Nephron progenitor cell (in vitro differentiated cells): ENCODE measurements around the gene MACF1.
"Not testable (repeated sequence)": the region's sequence is repeated elsewhere in the genome, so short reads cannot be mapped to it uniquely, and the experiment has no call there.

ENCODE experiments used
- DNase-seq: peaks from one replicate; pipeline ENCODE4 v3.0.0; 2021
- H3K27ac Mint-ChIP-seq: 2 replicates; pipeline ENCODE4 v1.8.0; 2021; ENCODE audit warnings: mild to moderate bottlenecking, moderate library complexity, mixed read lengths
- H3K27me3 Mint-ChIP-seq: 2 replicates; pipeline ENCODE4 v1.8.0; 2021; ENCODE audit warnings: mild to moderate bottlenecking, low read depth, mixed read lengths; ENCODE audit not compliant: poor library complexity
- H3K36me3 Mint-ChIP-seq: 2 replicates; pipeline ENCODE4 v1.8.0; 2021; ENCODE audit warnings: low read depth, mixed read lengths
- H3K4me1 Mint-ChIP-seq: 2 replicates; pipeline ENCODE4 v1.8.0; 2021; ENCODE audit warnings: mixed read lengths
- H3K4me3 Mint-ChIP-seq: 2 replicates; pipeline ENCODE4 v1.8.0; 2021; ENCODE audit warnings: mild to moderate bottlenecking, moderate library complexity, mixed read lengths
- H3K9me3 Mint-ChIP-seq: 2 replicates; pipeline ENCODE4 v1.8.0; 2021; ENCODE audit warnings: mild to moderate bottlenecking, moderate library complexity, mixed read lengths
- TF ChIP-seq, protein P1 (sequence below): fragments of 200-600 bp; sonication (generic); IDR thresholded peaks from 2 replicates; pipeline ENCODE4 v1.5.0; 2021; ENCODE audit warnings: antibody characterized with exemption

The MACF1 gene

DNA sequence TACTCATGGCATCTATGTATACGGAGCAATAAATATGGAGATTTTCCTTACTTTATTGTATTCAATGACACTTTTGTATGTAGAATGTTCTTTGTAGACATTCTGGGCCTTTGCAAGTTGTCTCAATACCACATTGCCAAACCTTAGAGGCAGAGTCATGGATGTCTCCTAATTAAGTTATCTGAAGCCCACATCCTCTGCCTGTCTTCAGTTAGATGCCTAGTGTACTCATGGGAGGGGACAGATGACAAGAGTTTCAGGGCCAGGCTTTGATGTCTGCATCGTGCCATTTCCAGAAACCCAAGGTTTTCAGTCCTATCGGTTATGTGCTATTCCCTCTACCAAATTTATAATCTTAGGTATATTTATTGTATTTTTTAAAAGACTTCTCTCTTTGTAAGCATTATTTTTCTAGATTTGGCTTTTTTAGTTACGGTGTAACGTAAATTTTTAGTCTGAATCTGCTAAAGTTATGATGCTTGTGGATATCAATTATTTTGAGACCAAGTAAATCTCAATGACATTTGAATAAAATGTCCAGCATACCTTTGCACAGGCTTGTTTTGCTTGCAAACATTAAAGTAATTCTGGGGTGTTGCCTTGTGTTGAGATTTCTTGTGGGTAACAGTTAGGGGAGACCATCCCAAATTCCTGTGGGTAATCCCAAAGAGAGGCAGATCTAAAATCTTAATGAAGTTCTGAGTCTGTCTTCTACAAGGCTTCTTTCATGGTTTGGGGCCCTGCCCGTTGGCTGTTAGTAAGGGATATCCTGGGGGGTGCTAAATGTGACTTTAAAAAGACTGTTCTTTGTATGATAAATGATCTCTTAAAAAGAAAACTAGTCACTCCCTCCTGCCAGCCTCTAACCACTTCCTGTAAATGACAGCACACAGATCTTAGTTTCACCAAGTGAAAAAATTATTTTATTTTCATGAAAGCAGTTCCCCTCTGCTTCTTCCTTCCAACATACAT, 8.0 kb upstream of the MACF1 start:
- Mint-ChIP-seq H3K27me3 (no peaks in the 10 kb centered on the region), H3K4me1 (peaks cover 24% of the 10 kb centered on the region), H3K9me3 (no peaks in the 10 kb centered on the region), H3K27ac (no peak overlapping the region), H3K36me3 (peaks cover 14% of the 10 kb centered on the region), H3K4me3 (no peak overlapping the region)
- TF ChIP-seq, protein P1, sequence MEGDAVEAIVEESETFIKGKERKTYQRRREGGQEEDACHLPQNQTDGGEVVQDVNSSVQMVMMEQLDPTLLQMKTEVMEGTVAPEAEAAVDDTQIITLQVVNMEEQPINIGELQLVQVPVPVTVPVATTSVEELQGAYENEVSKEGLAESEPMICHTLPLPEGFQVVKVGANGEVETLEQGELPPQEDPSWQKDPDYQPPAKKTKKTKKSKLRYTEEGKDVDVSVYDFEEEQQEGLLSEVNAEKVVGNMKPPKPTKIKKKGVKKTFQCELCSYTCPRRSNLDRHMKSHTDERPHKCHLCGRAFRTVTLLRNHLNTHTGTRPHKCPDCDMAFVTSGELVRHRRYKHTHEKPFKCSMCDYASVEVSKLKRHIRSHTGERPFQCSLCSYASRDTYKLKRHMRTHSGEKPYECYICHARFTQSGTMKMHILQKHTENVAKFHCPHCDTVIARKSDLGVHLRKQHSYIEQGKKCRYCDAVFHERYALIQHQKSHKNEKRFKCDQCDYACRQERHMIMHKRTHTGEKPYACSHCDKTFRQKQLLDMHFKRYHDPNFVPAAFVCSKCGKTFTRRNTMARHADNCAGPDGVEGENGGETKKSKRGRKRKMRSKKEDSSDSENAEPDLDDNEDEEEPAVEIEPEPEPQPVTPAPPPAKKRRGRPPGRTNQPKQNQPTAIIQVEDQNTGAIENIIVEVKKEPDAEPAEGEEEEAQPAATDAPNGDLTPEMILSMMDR = no peak
- DNase-seq = no peak

DNA sequence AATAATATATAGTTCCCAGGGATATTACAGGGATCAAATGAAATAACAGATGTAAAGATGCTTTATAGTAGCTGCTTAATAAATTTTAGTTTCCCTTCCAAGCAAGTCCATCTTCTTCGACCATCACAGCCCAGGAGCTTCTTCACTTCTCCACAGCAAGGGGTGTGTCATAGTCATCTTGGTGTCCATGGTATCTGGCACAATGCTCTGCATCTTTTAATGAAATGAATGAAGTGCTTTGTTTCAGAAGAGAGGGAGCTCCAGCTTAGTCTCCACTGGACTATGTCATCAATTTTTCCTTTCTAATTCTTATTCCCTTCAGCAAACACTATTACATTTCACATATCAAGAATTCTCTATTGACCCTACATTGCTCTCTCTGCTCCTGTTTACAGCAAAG, 4.9 kb upstream of the MACF1 start:
- no peak overlapping the region for H3K27ac Mint-ChIP-seq
- TF ChIP-seq, protein P1 = no peak
- H3K4me3 Mint-ChIP-seq = no peak overlapping the region
- no peaks in the 10 kb centered on the region for H3K27me3 Mint-ChIP-seq
- peaks cover 24% of the 10 kb centered on the region for H3K4me1 Mint-ChIP-seq
- H3K36me3 Mint-ChIP-seq = peaks cover 22% of the 10 kb centered on the region
- no peaks in the 10 kb centered on the region for H3K9me3 Mint-ChIP-seq
- DNase-seq = no peak

DNA sequence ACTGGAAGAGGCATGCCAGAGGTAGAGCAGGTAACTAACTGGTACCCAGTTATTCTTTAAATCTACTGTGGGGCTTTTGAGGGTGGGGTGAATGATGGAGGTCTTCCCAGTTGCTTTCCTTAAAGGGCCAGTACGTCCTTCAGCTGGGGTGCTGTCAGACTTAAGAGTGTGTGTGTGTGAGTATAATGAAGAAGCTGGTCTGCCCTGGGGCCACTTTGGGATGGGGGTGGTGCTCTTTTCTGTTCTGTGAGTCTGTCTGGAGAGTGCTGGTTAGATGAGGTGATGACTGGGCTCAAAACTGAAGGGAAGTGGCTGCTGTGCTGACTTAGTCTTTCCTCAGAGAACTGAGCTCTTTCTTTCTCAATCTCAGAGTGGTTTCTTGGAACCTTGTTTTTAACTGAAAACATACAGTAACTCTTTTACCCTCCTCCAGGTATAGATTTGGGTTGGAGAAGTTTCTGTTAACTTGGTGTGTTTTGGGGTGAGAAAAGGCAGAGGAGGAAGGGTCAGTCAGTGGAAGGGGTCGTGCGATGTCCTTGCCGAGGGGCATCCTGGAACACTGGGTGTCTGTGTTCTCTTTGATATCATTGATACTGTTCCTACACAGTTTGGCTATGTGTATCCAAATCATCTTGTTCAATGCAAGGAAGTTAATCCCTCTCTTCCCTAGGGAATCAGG, 746 bp downstream of the MACF1 start:
- H3K27me3 Mint-ChIP-seq = no peaks in the 10 kb centered on the region
- TF ChIP-seq, protein P1 = no peak
- peak overlapping the region; percentile 96 for H3K27ac Mint-ChIP-seq
- no peak for DNase-seq
- H3K4me1 Mint-ChIP-seq = peaks cover 35% of the 10 kb centered on the region
- H3K4me3 Mint-ChIP-seq = peak overlapping the region; percentile 70
- peaks cover 19% of the 10 kb centered on the region for H3K36me3 Mint-ChIP-seq
- no peaks in the 10 kb centered on the region for H3K9me3 Mint-ChIP-seq

DNA sequence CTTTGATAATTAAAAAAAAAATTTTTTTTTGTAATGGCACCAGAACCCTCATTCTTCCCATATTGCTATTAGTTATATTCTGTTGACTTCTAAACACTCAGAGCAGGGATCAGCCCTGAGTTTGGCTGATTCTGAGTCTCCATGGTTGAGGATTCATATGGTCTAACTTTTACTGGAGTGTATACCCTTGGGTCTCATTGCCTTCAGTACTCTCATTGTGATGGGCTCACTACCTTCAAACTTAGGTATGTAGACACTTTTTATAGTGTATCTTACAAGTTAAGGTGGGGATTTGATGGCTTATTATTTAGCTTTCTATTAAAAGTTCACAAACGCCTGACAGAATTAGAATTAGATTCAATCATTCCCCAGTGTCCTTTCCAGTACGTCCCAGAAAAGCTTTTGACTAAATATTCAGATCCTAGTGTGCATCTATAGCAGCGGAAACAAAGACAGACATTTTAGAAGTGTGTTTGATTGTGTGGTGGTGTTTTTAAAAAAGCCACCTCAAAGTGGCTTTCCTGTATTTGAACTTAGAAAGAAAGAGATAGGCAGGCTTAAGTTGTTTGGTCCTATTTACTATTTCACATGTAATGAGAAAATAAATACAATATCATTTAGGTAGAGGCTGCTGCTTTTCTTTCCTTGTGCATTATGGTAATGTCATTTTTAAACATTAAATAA, 1.4 kb downstream of the MACF1 start:
- Mint-ChIP-seq H3K4me1 (peaks cover 34% of the 10 kb centered on the region), H3K4me3 (no peak overlapping the region), H3K9me3 (no peaks in the 10 kb centered on the region), H3K27ac (peak overlapping the region; percentile 52), H3K27me3 (no peaks in the 10 kb centered on the region), H3K36me3 (peaks cover 19% of the 10 kb centered on the region)
- no peak for DNase-seq
- TF ChIP-seq, protein P1 = no peak

DNA sequence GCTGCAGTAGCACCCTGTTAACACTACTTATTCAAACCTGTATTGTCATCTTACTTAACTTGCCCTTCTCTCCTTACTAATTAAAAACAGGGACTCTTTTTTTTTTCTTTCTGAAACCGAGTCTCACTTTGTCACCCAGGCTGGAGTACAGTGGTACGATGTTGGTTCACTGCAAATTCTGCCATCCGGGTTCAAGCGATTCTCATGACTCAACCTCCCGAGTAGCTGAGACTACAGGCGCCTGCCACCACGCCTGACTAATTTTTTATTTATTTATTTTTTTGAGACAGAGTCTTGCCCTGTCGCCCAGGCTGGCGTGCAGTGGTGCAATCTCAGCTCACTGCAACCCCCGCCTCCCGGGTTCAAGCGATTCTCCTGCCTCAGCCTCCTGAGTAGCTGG, 3.9 kb downstream of the MACF1 start:
- H3K9me3 Mint-ChIP-seq = not testable (repeated sequence)

DNA sequence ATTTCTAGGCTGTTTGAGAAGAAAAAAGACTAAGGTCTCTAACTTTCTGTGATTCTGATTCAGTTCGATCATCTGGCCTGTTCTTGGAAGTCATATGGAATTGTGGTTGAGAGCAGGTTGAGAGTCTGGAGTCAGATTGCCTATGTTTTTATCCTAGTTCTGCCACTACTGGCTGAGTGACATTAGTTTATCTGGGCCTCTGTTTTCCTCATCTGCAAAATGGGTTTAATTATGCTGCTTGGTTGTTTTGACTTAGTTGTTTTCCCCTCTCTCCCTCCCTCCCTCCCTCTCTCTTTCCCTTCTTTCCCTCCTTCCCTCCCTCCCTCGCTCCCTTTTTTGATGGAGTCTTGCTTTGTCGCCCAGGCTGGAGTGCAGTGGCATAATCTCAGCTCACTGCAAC, 6.2 kb downstream of the MACF1 start:
- TF ChIP-seq, protein P1 = no peak
- no peak for DNase-seq
- no peak overlapping the region for H3K27ac Mint-ChIP-seq
- peaks cover 39% of the 10 kb centered on the region for H3K4me1 Mint-ChIP-seq
- H3K27me3 Mint-ChIP-seq = no peaks in the 10 kb centered on the region
- H3K9me3 Mint-ChIP-seq = no peaks in the 10 kb centered on the region
- no peak overlapping the region for H3K4me3 Mint-ChIP-seq
- H3K36me3 Mint-ChIP-seq = peaks cover 9% of the 10 kb centered on the region

More for the DNA sequence above, 3.9 kb downstream of the MACF1 start:
- H3K36me3 Mint-ChIP-seq, DNase-seq, H3K27ac Mint-ChIP-seq, H3K4me3 Mint-ChIP-seq, H3K27me3 Mint-ChIP-seq: not testable (repeated sequence)
- peaks cover 39% of the 10 kb centered on the region for H3K4me1 Mint-ChIP-seq
